ENCODE measurements around the gene CASP14.
A peak's percentile ranks its signal among the peaks of the same experiment; 100 is the strongest.

Gene CASP14

GRCh38 chr19:15087182-15087581, 37.9 kb downstream of the CASP14 start:
- no peak for TF ChIP-seq REST (IDR thresholded peaks at IDR 0.05; ENCODE audit: insufficient replicate concordance, low read depth)
- TF ChIP-seq GABPA (IDR thresholded peaks at IDR 0.05; ENCODE audit: low read depth) = no peak
- no peak for TF ChIP-seq CTCF (IDR thresholded peaks at IDR 0.05; ENCODE audit: insufficient read depth, low read length)
- no peak for TF ChIP-seq POLR2AphosphoS5 (IDR thresholded peaks at IDR 0.05; ENCODE audit: low read depth)
- no peak for TF ChIP-seq SPI1 (IDR thresholded peaks at IDR 0.05; ENCODE audit: borderline replicate concordance, low read depth)
- no peak for DNase-seq (ENCODE audit: low read depth in 1 of 2, low spot score in 1 of 2)
- Histone ChIP-seq H3K27me3 (ENCODE audit: insufficient read depth, poor library complexity, severe bottlenecking) (no peaks in the 10 kb centered on the region), H3K27ac (replicated peaks) (no peak overlapping the region), H3K4me3 (replicated peaks; ENCODE audit: insufficient read depth, low read length) (no peak overlapping the region)

DNA sequence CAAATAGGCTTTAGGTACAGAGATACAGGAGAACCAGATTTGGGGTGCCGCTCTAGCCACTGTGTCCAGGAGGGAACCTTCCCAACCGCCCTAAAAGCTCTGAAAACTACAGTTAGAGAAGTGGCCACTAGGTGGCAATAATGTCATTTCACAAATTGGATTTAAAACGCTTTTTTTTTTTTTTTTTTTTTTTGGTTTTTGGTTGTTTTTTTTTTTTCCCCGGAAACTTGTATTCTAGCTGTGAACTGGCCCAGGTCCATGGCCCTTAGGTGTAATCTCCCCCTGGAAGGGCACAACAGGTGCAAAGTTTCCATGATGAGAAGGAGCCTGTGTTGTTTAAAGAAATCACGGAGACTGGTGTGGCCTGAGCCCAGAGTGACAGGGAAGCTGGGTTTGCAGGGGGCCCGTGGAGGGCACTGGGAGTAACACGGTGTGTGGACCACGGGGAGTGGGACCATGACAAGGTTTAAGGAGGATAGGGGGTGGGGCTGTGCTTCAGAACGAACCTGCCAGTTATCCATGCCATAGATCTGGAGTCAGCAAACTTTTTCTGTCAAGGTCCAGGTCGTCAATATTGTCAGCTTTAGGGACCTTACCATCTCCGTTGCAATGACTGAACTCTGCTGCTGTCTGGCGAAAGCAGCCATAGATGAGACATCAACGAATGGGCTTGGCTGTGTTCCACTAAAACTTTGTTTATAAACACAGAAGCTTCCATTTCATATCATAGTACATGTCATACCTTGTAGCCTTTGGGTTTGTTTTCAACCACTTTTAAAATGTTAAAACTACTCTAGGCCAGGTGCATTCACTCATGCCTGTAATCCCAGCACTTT, 42.9 kb downstream of the CASP14 start:
- Histone ChIP-seq H3K27me3 (ENCODE audit: insufficient read depth, poor library complexity, severe bottlenecking) (no peaks in the 10 kb centered on the region), H3K4me3 (replicated peaks; ENCODE audit: insufficient read depth, low read length) (no peak overlapping the region), H3K27ac (replicated peaks) (no peak overlapping the region)
- peak in 1 of 2 experiments; percentile 51 for DNase-seq (ENCODE audit: low read depth in 1 of 2, low spot score in 1 of 2)
- peak; percentile 20 for TF ChIP-seq CTCF (IDR thresholded peaks at IDR 0.05; ENCODE audit: insufficient read depth, low read length)
- no peak for TF ChIP-seq GABPA (IDR thresholded peaks at IDR 0.05; ENCODE audit: low read depth)

GRCh38 chr19:15093001-15093400, 43.7 kb downstream of the CASP14 start:
- H3K4me3 ChIP-seq (replicated peaks; ENCODE audit: insufficient read depth, low read length) = no peak overlapping the region
- no peak overlapping the region for H3K27ac ChIP-seq (replicated peaks)
- TF ChIP-seq REST (IDR thresholded peaks at IDR 0.05; ENCODE audit: insufficient replicate concordance, low read depth) (no peak), CTCF (IDR thresholded peaks at IDR 0.05; ENCODE audit: insufficient read depth, low read length) (no peak), POLR2AphosphoS5 (IDR thresholded peaks at IDR 0.05; ENCODE audit: low read depth) (no peak), SPI1 (IDR thresholded peaks at IDR 0.05; ENCODE audit: borderline replicate concordance, low read depth) (no peak), GABPA (IDR thresholded peaks at IDR 0.05; ENCODE audit: low read depth) (no peak)
- H3K27me3 ChIP-seq (ENCODE audit: insufficient read depth, poor library complexity, severe bottlenecking) = no peaks in the 10 kb centered on the region
- DNase-seq (ENCODE audit: low read depth in 1 of 2, low spot score in 1 of 2) = no peak

Data from HL-60 (cell line).